GM21423 (cell line): Measurements from ENCODE around the gene NCOA1.
"Not testable (repeated sequence)": the region's sequence is repeated elsewhere in the genome, so short reads cannot be mapped to it uniquely, and the experiment has no call there.

Experiments used
- ATAC-seq: cut with Tn5 transposase; IDR thresholded peaks from one replicate; pipeline ENCODE4 v1.9.1; 2021; ENCODE audit warnings: mild to moderate bottlenecking, moderate library complexity; ENCODE audit not compliant: unreplicated experiment

The NCOA1 gene

GRCh38 chr2:24532057-24532456 is 41.0 kb downstream of the NCOA1 start:
- ATAC-seq, result not testable (repeated sequence)

- not testable (repeated sequence) for ATAC-seq
Measured at GRCh38 chr2:24533574-24533973, 42.5 kb downstream of the NCOA1 start.

GRCh38 chr2:24538720-24539119 is 47.7 kb downstream of the NCOA1 start:
- no peak for ATAC-seq

GRCh38 chr2:24539258-24539657 is 48.2 kb downstream of the NCOA1 start:
- ATAC-seq, result no peak

- ATAC-seq, result no peak
Measured at GRCh38 chr2:24540011-24540477, 49.0 kb downstream of the NCOA1 start.

GRCh38 chr2:24541621-24542020 is 50.6 kb downstream of the NCOA1 start:
- ATAC-seq, result no peak

GRCh38 chr2:24542269-24542872 is 51.3 kb downstream of the NCOA1 start:
- no peak for ATAC-seq

- ATAC-seq, result no peak
Measured at GRCh38 chr2:24543252-24543651, 52.2 kb downstream of the NCOA1 start.

- no peak for ATAC-seq
Measured at GRCh38 chr2:24544456-24545115, 53.5 kb downstream of the NCOA1 start.

- ATAC-seq, result no peak
Measured at GRCh38 chr2:24546669-24547068, 55.6 kb downstream of the NCOA1 start.

- no peak for ATAC-seq
Measured at GRCh38 chr2:24548058-24548457, 57.0 kb downstream of the NCOA1 start.

- ATAC-seq, result not testable (repeated sequence)
Measured at GRCh38 chr2:24550301-24550700, 59.2 kb downstream of the NCOA1 start.

GRCh38 chr2:24551016-24551415 is 60.0 kb downstream of the NCOA1 start:
- ATAC-seq, result no peak

GRCh38 chr2:24552836-24553235 is 61.8 kb downstream of the NCOA1 start:
- no peak for ATAC-seq

- ATAC-seq, result no peak
Measured at GRCh38 chr2:24558781-24559472, 67.9 kb downstream of the NCOA1 start.

- no peak for ATAC-seq
Measured at GRCh38 chr2:24559473-24560113, 68.5 kb downstream of the NCOA1 start.

GRCh38 chr2:24565537-24565936 is 74.5 kb downstream of the NCOA1 start:
- ATAC-seq, result no peak

GRCh38 chr2:24566209-24566608 is 75.2 kb downstream of the NCOA1 start:
- no peak for ATAC-seq

GRCh38 chr2:24566630-24567029 is 75.6 kb downstream of the NCOA1 start:
- no peak for ATAC-seq

- ATAC-seq, result no peak
Measured at GRCh38 chr2:24568551-24568950, 77.5 kb downstream of the NCOA1 start.

- ATAC-seq, result not testable (repeated sequence)
Measured at GRCh38 chr2:24569565-24569964, 78.5 kb downstream of the NCOA1 start.

- no peak for ATAC-seq
Measured at GRCh38 chr2:24570225-24570624, 79.2 kb downstream of the NCOA1 start.
